Measurements from ENCODE around the gene CD300A. TPM values are rescaled to one million over a fixed set of nuclear protein-coding genes. Genes with fewer than 3 reads are reported as not detected.
"Not testable (repeated sequence)": the region's sequence is repeated elsewhere in the genome, so short reads cannot be mapped to it uniquely, and the experiment has no call there.

CD300A gene
- total and polyA plus RNA-seq, 2 donors (not counting 3 experiments of a cell fraction or from before 2014, with no cell fraction given) = not detected

DNA sequence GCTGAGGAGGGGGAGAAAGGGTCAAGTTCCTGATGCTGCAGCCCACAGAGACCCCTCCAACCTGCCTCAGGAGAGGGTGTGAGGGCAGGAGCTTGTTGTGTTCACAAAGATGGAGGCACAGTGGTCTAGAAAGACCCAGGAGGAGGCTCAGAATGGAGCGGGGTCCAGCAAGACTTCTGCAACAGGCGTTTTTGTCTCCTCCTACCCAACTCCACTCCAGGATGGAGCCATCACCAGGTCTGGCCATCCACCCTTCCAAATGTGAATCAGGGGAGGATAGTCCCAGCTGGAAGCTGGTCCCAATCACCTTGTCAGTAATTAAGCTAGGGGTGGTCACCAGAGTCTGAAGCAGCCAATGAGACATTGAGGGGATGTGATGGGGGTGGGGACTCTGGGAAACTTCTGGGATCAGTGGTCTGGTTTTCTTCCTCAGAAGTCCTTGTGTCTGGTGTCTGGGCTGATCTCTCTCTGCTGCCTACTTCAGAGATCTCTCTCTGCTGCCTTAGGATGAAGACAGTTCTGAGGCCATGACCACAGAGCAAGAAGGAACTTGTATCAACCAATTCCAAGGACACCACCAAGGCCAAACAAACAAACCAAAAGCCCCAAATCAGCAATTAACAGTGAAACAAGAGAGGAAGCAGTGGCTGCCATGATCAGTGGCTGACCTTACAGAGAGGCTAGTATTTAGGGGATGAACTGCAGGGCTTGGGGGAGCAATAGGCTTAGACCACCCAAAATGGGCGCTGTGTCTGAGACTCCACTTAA lies 50.3 kb downstream of the CD300A start:
- ChIA-PET CTCF (interaction anchor here (1.1 kb wide), 1 partner anchor 138 kb away, joined by 3 read pairs; no protein-coding TSS in a partner anchor), POLR2A (no interaction called here)
- Histone ChIP-seq H3K4me1 (ENCODE audit: control insufficient read depth, extremely low read depth, insufficient read depth, low read length) (no peaks in the 10 kb centered on the region), H4K20me1 (replicated peaks; ENCODE audit: control insufficient read depth, extremely low read depth, insufficient read depth, low read length) (no peaks in the 10 kb centered on the region), H3K4me2 (ENCODE audit: insufficient read depth, low read length) (no peak overlapping the region), H3K4me3 (replicated peaks in 1 of 3; ENCODE audit: insufficient read depth in 1 of 3, low read depth in 1 of 3, low read length in 3 of 3) (no peak overlapping the region), H3K27ac (ENCODE audit: insufficient read depth, low read depth, low read length) (no peak overlapping the region), H3K9me1 (replicated peaks; ENCODE audit: control insufficient read depth, extremely low read depth, insufficient read depth, low read length) (no peaks in the 10 kb centered on the region), H3K79me2 (ENCODE audit: control insufficient read depth, insufficient read depth, low read length) (no peaks in the 10 kb centered on the region), H3K36me3 (ENCODE audit: control insufficient read depth in 2 of 2, extremely low read depth in 1 of 2, insufficient read depth in 2 of 2, low read length in 2 of 2) (no peaks in the 10 kb centered on the region), H3K9ac (replicated peaks; ENCODE audit: extremely low read depth, insufficient read depth, low read length) (no peak overlapping the region), H3K9me3 (replicated peaks; ENCODE audit: control insufficient read depth, insufficient read depth, low read length) (no peaks in the 10 kb centered on the region), H2AFZ (ENCODE audit: low read depth, low read length) (no peak overlapping the region), H3K27me3 (ENCODE audit: control insufficient read depth in 2 of 2, insufficient read depth in 2 of 2, low read length in 2 of 2) (no peaks in the 10 kb centered on the region)
- no TSS peak for BruUV-seq (replicated peaks)
- dilution Hi-C loops (cut with MboI; ENCODE audit: extremely low pct_ligation_motif_present, low sequenced_read_pairs) = no loop called here
- FAIRE-seq (no peak), DNase-seq (ENCODE audit: low read depth, low spot score) (no peak)
- intact Hi-C loops (cut with micrococcal nuclease) = no loop called here
- no peak for TF ChIP-seq GATA2 (IDR thresholded peaks at IDR 0.05; ENCODE audit: insufficient read depth, insufficient read length, low read depth, low read length)
- TF ChIP-seq POLR2A (IDR thresholded peaks at IDR 0.05; ENCODE audit: low read depth, low read length) = no peak
- TF ChIP-seq MYC (IDR thresholded peaks at IDR 0.05; ENCODE audit: low read depth, low read length) = no peak
- no peak for TF ChIP-seq FOS (IDR thresholded peaks at IDR 0.05; ENCODE audit: borderline replicate concordance, insufficient read depth, low read length)

GRCh38 chr17:74518413-74518981 lies 52.1 kb downstream of the CD300A start:
- H3K36me3 ChIP-seq (ENCODE audit: control insufficient read depth in 2 of 2, extremely low read depth in 1 of 2, insufficient read depth in 2 of 2, low read length in 2 of 2); POLR2A ChIA-PET; dilution Hi-C loops (cut with MboI; ENCODE audit: extremely low pct_ligation_motif_present, low sequenced_read_pairs); H3K4me1 ChIP-seq (ENCODE audit: control insufficient read depth, extremely low read depth, insufficient read depth, low read length); CTCF ChIA-PET; H3K79me2 ChIP-seq (ENCODE audit: control insufficient read depth, insufficient read depth, low read length); H3K4me2 ChIP-seq (ENCODE audit: insufficient read depth, low read length); H4K20me1 ChIP-seq (replicated peaks; ENCODE audit: control insufficient read depth, extremely low read depth, insufficient read depth, low read length); H3K9me3 ChIP-seq (replicated peaks; ENCODE audit: control insufficient read depth, insufficient read depth, low read length); H3K27me3 ChIP-seq (ENCODE audit: control insufficient read depth in 2 of 2, insufficient read depth in 2 of 2, low read length in 2 of 2); H3K9me1 ChIP-seq (replicated peaks; ENCODE audit: control insufficient read depth, extremely low read depth, insufficient read depth, low read length); BruUV-seq (replicated peaks); H3K27ac ChIP-seq (ENCODE audit: insufficient read depth, low read depth, low read length); FAIRE-seq; H2AFZ ChIP-seq (ENCODE audit: low read depth, low read length); intact Hi-C loops (cut with micrococcal nuclease); H3K9ac ChIP-seq (replicated peaks; ENCODE audit: extremely low read depth, insufficient read depth, low read length); DNase-seq (ENCODE audit: low read depth, low spot score); H3K4me3 ChIP-seq (replicated peaks in 1 of 3; ENCODE audit: insufficient read depth in 1 of 3, low read depth in 1 of 3, low read length in 3 of 3): not testable (repeated sequence)

Measured in endothelial cell of umbilical vein (primary cell).